HG03469 (cell line): ENCODE measurements around the gene NAT8.
"Not testable (repeated sequence)": the region's sequence is repeated elsewhere in the genome, so short reads cannot be mapped to it uniquely, and the experiment has no call there.

Experiments
- ATAC-seq: cut with Tn5 transposase; IDR thresholded peaks from one replicate; pipeline ENCODE4 v1.9.1; 2021; ENCODE audit warnings: mild to moderate bottlenecking, moderate library complexity, moderate number of reproducible peaks; ENCODE audit not compliant: unreplicated experiment

Gene NAT8

GRCh38 chr2:73638429-73638828 lies 3.8 kb downstream of the NAT8 start:
- ATAC-seq: no peak

DNA sequence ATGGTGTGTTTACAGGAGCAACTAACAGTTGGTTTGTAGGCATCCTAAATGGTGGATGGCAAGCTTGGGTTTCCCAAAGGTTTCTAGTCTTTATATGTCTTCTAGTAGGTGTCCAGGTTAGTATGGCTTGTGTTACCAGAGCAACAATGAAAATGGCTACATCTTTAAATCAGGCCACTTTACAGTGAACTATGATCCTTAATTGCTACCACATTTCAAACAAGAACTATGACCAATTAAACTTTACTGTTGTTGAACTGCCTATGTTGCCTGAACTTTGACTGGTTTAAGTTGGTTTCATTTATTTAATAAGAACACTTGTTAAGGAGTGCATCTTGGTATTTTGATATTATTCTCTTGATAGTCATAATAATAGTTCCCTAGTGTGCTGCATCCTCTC lies 5.2 kb downstream of the NAT8 start:
- not testable (repeated sequence) for ATAC-seq

- ATAC-seq: not testable (repeated sequence)
These were observed 11.5 kb downstream of the NAT8 start for GRCh38 chr2:73630662-73631266.

- not testable (repeated sequence) for ATAC-seq
These were observed 13.7 kb downstream of the NAT8 start for GRCh38 chr2:73628493-73628892.

DNA sequence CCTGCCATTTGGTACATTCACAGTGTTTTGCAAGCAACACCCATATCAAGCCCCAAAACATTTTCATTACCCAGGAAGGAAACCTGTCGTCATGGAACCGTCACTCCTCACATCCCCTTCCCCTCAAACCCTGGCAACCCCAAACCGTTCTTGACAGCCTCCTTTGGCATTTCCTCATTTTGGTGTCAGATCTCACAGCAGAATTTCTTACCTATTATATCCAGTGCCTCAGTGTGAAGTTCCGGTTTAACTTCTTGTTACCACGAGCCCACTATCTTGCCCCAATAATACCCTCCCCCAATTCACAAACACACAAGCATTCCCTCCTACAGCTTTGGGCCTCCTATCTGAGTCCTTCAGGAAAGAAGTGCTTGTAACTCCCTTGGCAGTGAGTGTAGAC lies 16.0 kb downstream of the NAT8 start:
- not testable (repeated sequence) for ATAC-seq

GRCh38 chr2:73624625-73625024 lies 17.6 kb downstream of the NAT8 start:
- ATAC-seq: not testable (repeated sequence)

GRCh38 chr2:73624036-73624435 lies 18.2 kb downstream of the NAT8 start:
- not testable (repeated sequence) for ATAC-seq

DNA sequence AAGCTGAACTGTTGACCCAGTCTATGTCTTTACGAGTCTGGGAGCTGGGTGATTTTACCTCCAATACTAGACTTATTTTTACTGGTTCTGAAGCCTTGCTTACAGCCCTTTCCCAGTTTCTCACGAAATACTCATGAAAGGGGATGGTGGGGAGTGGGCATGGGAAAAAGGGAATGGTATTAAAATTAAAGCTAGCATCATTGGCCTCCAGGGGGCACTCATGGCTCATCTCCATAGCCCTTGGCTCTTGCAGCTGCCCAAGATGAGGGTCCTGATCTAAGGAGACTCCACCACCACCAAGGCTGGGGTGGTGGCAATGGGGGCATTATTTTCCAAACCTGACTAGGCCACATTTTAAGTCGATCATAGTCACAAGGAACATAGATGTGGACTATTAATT lies 22.3 kb downstream of the NAT8 start:
- not testable (repeated sequence) for ATAC-seq

DNA sequence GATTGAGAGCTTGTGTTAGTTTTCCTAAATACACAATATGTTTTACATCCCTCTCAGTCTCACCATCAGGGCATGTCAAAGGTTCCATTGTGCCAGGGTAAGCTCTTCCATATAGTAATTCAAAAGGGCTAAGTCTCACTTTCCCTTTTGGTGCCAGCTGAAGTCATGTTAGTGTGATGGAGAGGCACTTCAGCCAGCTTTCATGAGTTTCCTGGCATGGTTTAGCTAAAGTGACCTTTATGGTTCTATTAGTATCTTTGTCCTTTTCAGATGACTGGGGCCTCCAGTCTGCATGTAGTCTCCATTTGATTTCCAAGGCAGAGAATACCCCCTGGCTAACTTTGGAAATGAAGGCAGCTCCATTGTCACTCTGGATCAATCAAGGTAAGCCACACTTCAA lies 27.2 kb downstream of the NAT8 start:
- no peak for ATAC-seq

- ATAC-seq: no peak
These were observed 28.1 kb downstream of the NAT8 start for GRCh38 chr2:73614105-73614504.

- ATAC-seq: no peak
These were observed 30.4 kb downstream of the NAT8 start for GRCh38 chr2:73611867-73612266.

DNA sequence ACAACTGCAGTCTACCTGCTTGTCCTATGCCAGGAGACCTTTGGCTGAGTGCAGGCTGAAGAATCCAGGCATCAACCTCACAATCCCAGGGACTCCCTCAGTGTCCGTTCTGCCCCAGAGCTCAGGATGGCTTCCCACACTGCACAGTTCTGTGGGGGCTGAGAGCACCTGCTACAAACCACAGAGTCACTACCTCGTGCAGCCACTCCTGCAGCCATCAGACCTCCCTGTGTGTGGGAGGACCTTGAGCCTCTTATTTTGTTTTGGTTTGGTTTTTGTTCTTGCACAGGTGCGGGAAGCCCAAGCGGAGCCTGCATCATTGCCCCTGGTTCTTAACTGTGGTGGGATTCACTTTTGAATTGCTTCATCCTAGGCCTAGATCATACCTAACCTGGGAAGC lies 31.0 kb downstream of the NAT8 start:
- no peak for ATAC-seq

DNA sequence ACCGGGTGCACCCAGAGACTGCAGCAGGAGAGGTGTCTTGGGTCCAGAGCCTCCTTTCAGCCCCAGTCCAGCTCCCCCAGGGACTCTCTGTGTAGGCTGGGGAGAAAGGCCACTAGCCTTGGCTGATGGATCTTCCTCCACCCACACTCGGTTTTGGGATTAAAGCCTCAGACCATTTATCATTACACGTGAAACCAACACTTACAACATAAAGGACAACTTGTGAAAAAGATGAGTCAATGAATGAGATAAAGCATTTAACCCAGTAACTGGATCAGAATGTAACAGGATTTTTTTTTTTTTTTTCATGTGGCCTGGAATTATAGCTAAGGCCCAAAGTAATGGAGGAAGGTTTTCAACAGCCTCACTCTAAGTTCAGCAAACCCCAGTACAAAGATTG lies 32.1 kb downstream of the NAT8 start:
- no peak for ATAC-seq

DNA sequence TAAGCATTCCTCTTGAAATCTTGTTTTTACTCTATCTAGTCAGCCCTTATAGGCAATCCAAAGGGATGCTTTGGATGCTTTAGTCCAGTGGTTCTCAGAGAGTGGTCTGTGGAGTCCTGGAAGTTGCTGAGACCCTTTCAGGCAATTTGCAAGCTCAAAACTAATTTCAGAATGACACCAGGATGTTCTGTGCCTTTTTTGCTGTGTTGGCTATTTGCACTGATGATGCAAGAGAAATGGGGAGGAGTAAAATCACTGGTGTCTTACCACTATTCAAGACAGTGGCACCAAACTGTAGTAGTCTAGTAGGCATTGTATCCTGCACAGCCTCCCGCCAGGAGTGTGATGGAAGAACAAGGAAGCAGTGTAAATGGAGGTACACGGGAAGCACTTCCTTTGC lies 37.6 kb downstream of the NAT8 start:
- ATAC-seq: not testable (repeated sequence)

DNA sequence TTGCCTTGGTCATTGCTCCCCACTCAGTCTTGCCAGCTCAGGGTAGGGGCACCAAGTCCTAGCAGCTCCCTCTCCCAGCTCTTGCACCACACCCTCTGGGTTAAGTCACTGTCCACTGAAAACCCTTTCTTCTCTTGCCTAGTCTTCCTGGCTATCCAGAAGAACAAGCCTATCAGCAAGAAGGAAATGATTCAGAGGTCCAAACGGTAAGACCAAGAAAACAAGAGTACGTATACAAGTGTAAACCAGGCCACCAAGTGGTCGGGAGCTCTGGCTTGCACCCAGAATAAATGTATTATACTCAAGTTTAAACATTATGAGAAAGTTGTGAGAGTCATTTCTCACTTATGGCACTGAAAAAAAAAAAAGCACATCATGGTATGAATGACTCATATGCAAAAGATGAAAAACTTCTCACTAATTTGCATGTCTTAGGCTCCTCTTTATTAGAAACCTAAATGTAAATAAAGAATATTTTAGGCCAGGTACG lies 39.1 kb downstream of the NAT8 start:
- not testable (repeated sequence) for ATAC-seq

DNA sequence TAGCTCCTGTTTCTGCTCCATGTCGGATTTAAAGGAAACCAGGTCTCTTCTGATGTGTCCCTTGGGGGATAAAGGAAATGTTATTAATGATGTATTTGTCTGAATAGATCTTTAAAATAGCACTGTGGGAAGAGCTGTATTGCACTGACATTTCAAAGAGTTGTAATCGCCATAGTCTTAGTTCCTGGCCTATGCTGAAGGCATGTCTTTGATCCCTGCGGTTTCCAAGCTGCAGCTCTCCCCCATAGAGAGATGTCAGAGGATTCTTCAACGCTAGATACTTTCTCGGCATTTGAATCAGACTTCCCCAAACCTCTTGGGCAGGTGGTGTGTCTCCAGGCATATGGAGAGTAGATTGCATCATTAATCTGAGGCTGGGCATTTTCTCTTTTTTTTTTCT lies 40.4 kb downstream of the NAT8 start:
- no peak for ATAC-seq

- ATAC-seq: no peak
These were observed 48.0 kb downstream of the NAT8 start for GRCh38 chr2:73594251-73594650.

DNA sequence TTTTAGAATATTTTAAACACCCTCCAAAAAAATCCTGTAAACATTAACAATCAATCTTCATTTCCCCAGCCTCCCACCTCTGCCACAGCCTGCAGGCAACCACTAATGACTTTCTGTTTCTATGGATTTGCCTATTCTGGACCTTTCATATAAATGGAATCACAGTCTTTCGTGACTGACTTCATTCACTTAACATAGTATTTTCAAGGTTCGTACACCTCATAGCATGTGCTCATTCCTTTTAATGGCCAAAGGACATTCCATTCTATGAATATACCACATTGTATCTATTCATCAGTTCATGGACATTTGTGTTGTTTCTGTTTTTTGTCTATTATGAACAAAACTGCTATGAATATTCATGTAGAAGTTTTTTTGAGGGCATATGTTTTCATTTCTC lies 48.5 kb downstream of the NAT8 start:
- no peak for ATAC-seq
